HCT116 (cell line): ENCODE measurements around the gene TNFRSF18. TPM values are rescaled to one million over a fixed set of nuclear protein-coding genes. Genes with fewer than 3 reads are reported as not detected.

ENCODE experiments used
- ATAC-seq: fragments of 200-7000 bp; cut with Tn5 transposase; 2 replicates; pipeline ENCODE4 v1.9.1; 2020; ENCODE audit warnings: mild to moderate bottlenecking, moderate library complexity
- BruUV-seq: library from RNA; stranded (reverse); fragments of 400-500 nt; replicated peaks from 2 replicates; lab custom pipeline; 2021; lab: Mats Ljungman, UMichigan
- CTCF ChIA-PET: fragments of 300-600 bp; sonication (Branson Sonifier 250); formaldehyde crosslinking; loops from one replicate; lab custom pipeline; 2021; ENCODE audit warnings: antibody characterized with exemption; lab: Charles Lee
- POLR2A ChIA-PET: fragments of 300-600, 350-600 bp; sonication (Branson Sonifier 250); formaldehyde crosslinking; loops from one replicate; lab custom pipeline; 2021; ENCODE audit warnings: antibody characterized with exemption; lab: Charles Lee
- RAD21 ChIA-PET, 2 experiments: fragments of 300-600 bp; sonication (Branson Sonifier 250); formaldehyde crosslinking; loops; one replicate each; lab custom pipeline; 2023; ENCODE audit warnings: low total read pairs in 2 of 2; ENCODE audit not compliant: uncharacterized antibody in 2 of 2, unreplicated experiment in 2 of 2, low non-redundant PET in 1 of 2; lab: Charles Lee
- DNase-seq: peaks from one replicate; pipeline ENCODE4 v3.0.0-alpha.2; 2010; ENCODE audit warnings: low read depth, low spot score
- H2AFZ ChIP-seq: fragments of 200-600 bp; shearing (Covaris generic), sonication (generic); 2 replicates; pipeline ENCODE4 v1.6.1; 2017; ENCODE audit warnings: low read depth, mixed run types, mixed read lengths, antibody characterized with exemption, low read length; ENCODE audit not compliant: poor library complexity, severe bottlenecking
- H3K27ac ChIP-seq: 2 replicates; pipeline ENCODE4 v1.5.1; 2012; ENCODE audit warnings: low read depth, low read length
- H3K27me3 ChIP-seq: fragments of 200-600 bp; sonication (generic); 2 replicates; pipeline ENCODE4 v1.6.1; 2016; ENCODE audit warnings: mixed run types, low read length, mixed read lengths; ENCODE audit not compliant: insufficient read depth
- H3K36me3 ChIP-seq, 2 experiments: fragments of 200-500 bp in 1 of 2; fragments of 200-600 bp in 1 of 2; sonication (Bioruptor generic) in 1 of 2; sonication (generic) in 1 of 2; 2 replicates each; pipeline versions ENCODE4 v1.5.1 to v1.6.1; 2014 to 2016; ENCODE audit warnings: low read length in 2 of 2, inconsistent platforms in 1 of 2, mixed read lengths in 1 of 2, mixed run types in 1 of 2; ENCODE audit not compliant: insufficient read depth in 2 of 2, control insufficient read depth in 1 of 2
- H3K4me1 ChIP-seq, 2 experiments: fragments of 200-600 bp in 1 of 2; sonication (generic) in 1 of 2; 2 replicates each; pipeline versions ENCODE4 v1.5.1 to v1.6.1; 2012 to 2017; ENCODE audit warnings: low read length in 2 of 2, inconsistent platforms in 1 of 2, mild to moderate bottlenecking in 1 of 2, mixed read lengths in 1 of 2, mixed run types in 1 of 2, moderate library complexity in 1 of 2; ENCODE audit not compliant: insufficient read depth in 2 of 2, control insufficient read depth in 1 of 2
- H3K4me2 ChIP-seq: fragments of 200-600 bp; sonication (generic); 2 replicates; pipeline ENCODE4 v1.6.1; 2017; ENCODE audit warnings: mixed run types, low read length, mixed read lengths
- H3K4me3 ChIP-seq, 2 experiments: fragments of 200-600 bp in 1 of 2; sonication (generic) in 1 of 2; replicated peaks in 1 of 2; 2 replicates each; pipeline ENCODE4 v1.5.1; 2011 to 2016; ENCODE audit warnings: low read length in 2 of 2, control low read depth in 1 of 2, low read depth in 1 of 2, mild to moderate bottlenecking in 1 of 2, mixed read lengths in 1 of 2, mixed run types in 1 of 2
- H3K79me2 ChIP-seq: fragments of 200-600 bp; sonication (generic); 2 replicates; pipeline ENCODE4 v1.6.1; 2017; ENCODE audit warnings: mild to moderate bottlenecking, mixed run types, low read length, moderate library complexity, mixed read lengths; ENCODE audit not compliant: insufficient read depth
- H3K9ac ChIP-seq: fragments of 200-600 bp; sonication (generic); 2 replicates; pipeline ENCODE4 v1.6.1; 2016; ENCODE audit warnings: low read length, mixed read lengths
- H3K9me2 ChIP-seq: fragments of 200-600 bp; sonication (generic), shearing (Covaris generic); 2 replicates; pipeline ENCODE4 v1.6.1; 2017; ENCODE audit warnings: mixed run types, mild to moderate bottlenecking, moderate library complexity; ENCODE audit not compliant: insufficient read depth
- H3K9me3 ChIP-seq, 2 experiments: fragments of 200-500 bp in 1 of 2; fragments of 200-600 bp in 1 of 2; sonication (Bioruptor generic) in 1 of 2; sonication (generic) in 1 of 2; 2 replicates each; pipeline ENCODE4 v1.6.1; 2014 to 2017; ENCODE audit warnings: low read length in 2 of 2, mixed read lengths in 2 of 2, inconsistent platforms in 1 of 2, low read depth in 1 of 2, mild to moderate bottlenecking in 1 of 2, mixed run types in 1 of 2, moderate library complexity in 1 of 2; ENCODE audit not compliant: control insufficient read depth in 1 of 2, insufficient read depth in 1 of 2
- H4K20me1 ChIP-seq: fragments of 200-600 bp; sonication (generic), shearing (Covaris generic); 2 replicates; pipeline ENCODE4 v1.6.1; 2017; ENCODE audit warnings: mixed run types, mild to moderate bottlenecking, moderate library complexity; ENCODE audit not compliant: insufficient read depth
- ATF3 ChIP-seq: IDR thresholded peaks from 2 replicates; pipeline ENCODE4 v1.6.1; 2012
- CBX3 ChIP-seq: IDR thresholded peaks from 2 replicates; pipeline ENCODE4 v1.6.1; 2012; ENCODE audit warnings: low read depth
- CEBPB ChIP-seq: IDR thresholded peaks from 2 replicates; pipeline ENCODE4 v1.6.1; 2012; ENCODE audit warnings: low read depth
- CTCF ChIP-seq, 3 experiments: fragments of 200-600 bp in 1 of 3; sonication (generic) in 1 of 3; IDR thresholded peaks in 2 of 3; conservative IDR thresholded peaks in 1 of 3; 2 replicates each; pipeline ENCODE4 v1.5.1; 2012 to 2017; ENCODE audit warnings: low read depth in 2 of 3, low read length in 2 of 3, antibody characterized with exemption in 1 of 3, borderline replicate concordance in 1 of 3, control low read depth in 1 of 3, mild to moderate bottlenecking in 1 of 3, mixed read lengths in 1 of 3, mixed run types in 1 of 3, moderate library complexity in 1 of 3; ENCODE audit not compliant: insufficient read depth in 1 of 3
- EGR1 ChIP-seq: IDR thresholded peaks from 2 replicates; pipeline ENCODE4 v1.6.1; 2012; ENCODE audit warnings: low read depth
- ELF1 ChIP-seq: IDR thresholded peaks from 2 replicates; pipeline ENCODE4 v1.6.1; 2012; ENCODE audit warnings: low read depth, borderline replicate concordance
- EZH2 ChIP-seq: fragments of 200-600 bp; sonication (generic); IDR thresholded peaks from 2 replicates; pipeline ENCODE4 v1.6.1; 2017; ENCODE audit warnings: antibody characterized with exemption, mixed run types
- EZH2phosphoT487 ChIP-seq: fragments of 200-600 bp; IDR thresholded peaks from 2 replicates; pipeline ENCODE4 v1.6.1; 2018; ENCODE audit warnings: antibody characterized with exemption, borderline replicate concordance
- MAX ChIP-seq: IDR thresholded peaks from 2 replicates; pipeline ENCODE4 v1.6.1; 2012
- POLR2A ChIP-seq: IDR thresholded peaks from 2 replicates; pipeline ENCODE4 v1.7.0; 2011; ENCODE audit warnings: borderline replicate concordance; ENCODE audit not compliant: insufficient read depth, insufficient read length; ENCODE audit errors: extremely low read depth
- POLR2AphosphoS5 ChIP-seq: IDR thresholded peaks from 2 replicates; pipeline ENCODE4 v1.6.1; 2011; ENCODE audit warnings: mild to moderate bottlenecking, low read depth, low read length, moderate library complexity
- RAD21 ChIP-seq: IDR thresholded peaks from 2 replicates; pipeline ENCODE4 v1.6.1; 2012; ENCODE audit warnings: low read depth, mild to moderate bottlenecking
- SIN3A ChIP-seq: IDR thresholded peaks from 2 replicates; pipeline ENCODE4 v1.6.1; 2012; ENCODE audit warnings: low read depth
- SP1 ChIP-seq: IDR thresholded peaks from 2 replicates; pipeline ENCODE4 v1.6.1; 2012; ENCODE audit warnings: low read depth
- SRF ChIP-seq: IDR thresholded peaks from 2 replicates; pipeline ENCODE4 v1.6.1; 2012; ENCODE audit warnings: low read depth
- TCF7L2 ChIP-seq: IDR thresholded peaks from 2 replicates; pipeline ENCODE4 v1.7.0; 2011; ENCODE audit warnings: borderline replicate concordance, inconsistent platforms; ENCODE audit not compliant: insufficient read depth, insufficient read length; ENCODE audit errors: extremely low read depth
- YY1 ChIP-seq: IDR thresholded peaks from 2 replicates; pipeline ENCODE4 v1.6.1; 2011; ENCODE audit warnings: low read length, low read depth, moderate library complexity, mild to moderate bottlenecking; ENCODE audit not compliant: insufficient replicate concordance; ENCODE audit errors: extremely low read depth
- ZBTB33 ChIP-seq: IDR thresholded peaks from 2 replicates; pipeline ENCODE4 v1.6.1; 2011; ENCODE audit warnings: mild to moderate bottlenecking, low read length, moderate library complexity; ENCODE audit not compliant: insufficient replicate concordance; ENCODE audit errors: extremely low read depth
- ZFX ChIP-seq: fragments of 450-650 bp; IDR thresholded peaks from 2 replicates; pipeline ENCODE4 v1.6.1; 2017
- ZNF274 ChIP-seq: fragments of 200-500 bp; sonication (Bioruptor generic); IDR thresholded peaks from 2 replicates; pipeline ENCODE4 v1.6.1; 2014; ENCODE audit warnings: mild to moderate bottlenecking, low read depth, low read length, inconsistent platforms
- intact Hi-C: fragments of 100-400 bp; cut with micrococcal nuclease; formaldehyde crosslinking; loops from 2 replicates; pipeline ENCODE4 v1.10.0; 2022
- total RNA-seq: library from RNA; stranded (reverse); gene quantifications from one replicate; pipeline ENCODE4 v1.2.1, GENCODE V29; 2021; ENCODE audit not compliant: unreplicated experiment

The TNFRSF18 gene
- total RNA-seq, 1 experiment from 2014 or later, result 56.2 TPM

GRCh38 chr1:1217621-1218523 lies 11.5 kb upstream of the TNFRSF18 start:
- no peak overlapping the region for H3K4me2 ChIP-seq
- no peak overlapping the region for H2AFZ ChIP-seq
- CTCF ChIA-PET, result no interaction called here
- H4K20me1 ChIP-seq, result no peaks in the 10 kb centered on the region
- H3K9me2 ChIP-seq, result no peaks in the 10 kb centered on the region
- peak; percentile 50 for ATAC-seq
- POLR2A ChIA-PET, result no interaction called here
- H3K79me2 ChIP-seq, result 0 out of 2 replicates have a peak, but pooled peaks cover 2% of the 10 kb centered on the region
- no peak overlapping the region for H3K4me3 ChIP-seq
- H3K9me3 ChIP-seq, result no peaks in the 10 kb centered on the region
- no TSS peak for BruUV-seq
- H3K9ac ChIP-seq, result no peak overlapping the region
- peak overlapping the region; percentile 11; the same call in 1 of the 2 replicates for H3K27ac ChIP-seq
- peaks cover 0 to 7% of the 10 kb centered on the region in 2 experiments; a peak in 2 of 4 replicates for H3K4me1 ChIP-seq
- RAD21 ChIA-PET, result no interaction called here
- intact Hi-C loops, result no loop called here
- no peak for DNase-seq
- TF ChIP-seq CBX3 (no peak), RAD21 (no peak), YY1 (no peak), CTCF (IDR thresholded peaks at IDR 0.05 in 2 of 3, conservative IDR thresholded peaks at IDR 0.05 in 1 of 3; ENCODE audit: borderline replicate concordance in 1 of 3, insufficient read depth in 1 of 3, low read depth in 2 of 3, low read length in 2 of 3) (no peak), ATF3 (no peak), ELF1 (no peak), TCF7L2 (no peak), EZH2 (no peak), EZH2phosphoT487 (no peak), POLR2A (no peak), ZNF274 (no peak), CEBPB (no peak), POLR2AphosphoS5 (no peak), SP1 (no peak), MAX (no peak), EGR1 (no peak), SRF (no peak), SIN3A (no peak), ZBTB33 (no peak), ZFX (no peak)
- H3K36me3 ChIP-seq, result peaks cover 14 to 19% of the 10 kb centered on the region in 2 experiments; a peak in 3 of 4 replicates
- H3K27me3 ChIP-seq, result no peaks in the 10 kb centered on the region
